Lung (tissue), 12 donors: Measurements from ENCODE around the gene MUC4. TPM values are rescaled to one million over a fixed set of nuclear protein-coding genes. Genes with fewer than 3 reads are reported as not detected.

Source experiments
- ATAC-seq: fragments of 200-7000 bp; cut with Tn5 transposase; one replicate; pipeline ENCODE4 v1.9.1; 2020; ENCODE audit warnings: moderate number of reproducible peaks; ENCODE audit not compliant: insufficient read depth, low FRiP score
- DNase-seq, 3 donors: peaks; one replicate each; pipeline ENCODE4 v3.0.0-alpha.2; 2013 to 2017
- H3K27ac ChIP-seq, 2 donors: one replicate each; pipeline ENCODE4 v1.5.1; 2013; ENCODE audit warnings: mild to moderate bottlenecking in 2 of 2, moderate library complexity in 2 of 2, control low read depth in 1 of 2, inconsistent platforms in 1 of 2, low read depth in 1 of 2, low read length in 1 of 2
- H3K27me3 ChIP-seq, 3 donors: one replicate each; pipeline ENCODE4 v1.5.1; 2013; ENCODE audit warnings: low read length in 2 of 3; ENCODE audit not compliant: control insufficient read depth in 3 of 3, insufficient read depth in 3 of 3
- H3K36me3 ChIP-seq, 4 donors: one replicate each; pipeline ENCODE4 v1.5.1; 2013; ENCODE audit warnings: low read length in 4 of 4, mild to moderate bottlenecking in 1 of 4, moderate library complexity in 1 of 4; ENCODE audit not compliant: control insufficient read depth in 4 of 4, insufficient read depth in 4 of 4
- H3K4me1 ChIP-seq, 5 donors: one replicate each; pipeline ENCODE4 v1.5.1; 2013; ENCODE audit warnings: low read length in 5 of 5, mild to moderate bottlenecking in 2 of 5, moderate library complexity in 1 of 5; ENCODE audit not compliant: control insufficient read depth in 5 of 5, insufficient read depth in 5 of 5
- H3K4me3 ChIP-seq: one replicate; pipeline ENCODE4 v1.5.1; 2013; ENCODE audit warnings: mild to moderate bottlenecking, control low read depth, moderate library complexity
- H3K9ac ChIP-seq, 2 donors: one replicate each; pipeline ENCODE4 v1.5.1; 2013; ENCODE audit warnings: low read length in 2 of 2, control low read depth in 1 of 2; ENCODE audit not compliant: insufficient read depth in 1 of 2
- H3K9me3 ChIP-seq, 4 donors: one replicate each; pipeline ENCODE4 v1.5.1; 2013; ENCODE audit warnings: low read length in 3 of 4, mild to moderate bottlenecking in 1 of 4, moderate library complexity in 1 of 4; ENCODE audit not compliant: control insufficient read depth in 4 of 4, insufficient read depth in 3 of 4
- WGBS, 2 donors: extraction: QIAGEN DNeasy Blood & Tissue Kit; methylation state at CpG; one replicate each; pipeline ENCODE4 v1.1.7; 2013; 5-methylcytosine and 5-hydroxymethylcytosine counted together
- polyA plus RNA-seq, 2 donors: library from polyadenylated mRNA; stranded (reverse); fragments of 200-250 nt; gene quantifications; one replicate each; pipeline ENCODE4 v1.2.1, GENCODE V29; 2013
- total RNA-seq, 2 donors: library from RNA; depleted of rRNA in 1 of 2; stranded (reverse); fragments of >200 nt in 1 of 2; gene quantifications; one replicate each; pipeline ENCODE4 v1.2.1, GENCODE V29; 2014 to 2021
- TF ChIP-seq, protein P1 (sequence below): IDR thresholded peaks from 2 replicates; pipeline ENCODE4 v1.5.1; 2012; ENCODE audit warnings: mild to moderate bottlenecking; ENCODE audit errors: control extremely low read depth, extremely low read depth
- donor health status: control.
- donor health status: control.
- donor health status: Bipolar disorder and iron deficiency.
- donor health status: healthy.
- donor health status: DM: yes; HTN: yes; CAD: no.

The MUC4 gene
- total and polyA plus RNA-seq, 4 donors = 10.0 to 56.0 (median 21.9) TPM

DNA sequence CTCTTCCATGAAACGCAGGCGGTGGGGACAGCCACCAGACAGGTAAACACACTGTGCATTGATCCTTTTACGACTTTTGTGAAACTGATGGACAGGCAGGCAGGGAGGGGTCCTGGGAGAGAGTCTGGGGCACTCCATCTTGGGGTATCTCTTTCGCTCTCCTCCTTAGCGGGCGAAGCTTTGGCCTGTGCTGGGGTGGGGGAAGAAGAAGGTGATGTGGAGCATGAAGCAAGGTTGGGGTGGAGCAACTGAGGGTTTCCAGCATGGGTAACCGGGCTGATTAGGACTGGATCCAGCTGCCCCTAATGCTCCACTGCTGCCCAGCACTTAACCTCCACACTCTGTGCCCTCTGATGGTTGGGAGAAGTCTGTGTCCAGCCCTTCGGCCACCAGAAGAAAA lies 65.4 kb downstream of the MUC4 start:
- ATAC-seq (no peak), DNase-seq (no peak)
- WGBS, 2 donors = 71 to 78% methylated on average over 8 of the region's 8 CpGs
- Histone ChIP-seq H3K9ac (no peak overlapping the region), H3K9me3 (no peaks in the 10 kb centered on the region), H3K4me3 (no peak overlapping the region), H3K27ac (no peak overlapping the region), H3K27me3 (peaks cover 0 to 18% (median 0%) of the 10 kb centered on the region in 3 donors), H3K4me1 (no peaks in the 10 kb centered on the region), H3K36me3 (no peaks in the 10 kb centered on the region)
- TF ChIP-seq, protein P1, sequence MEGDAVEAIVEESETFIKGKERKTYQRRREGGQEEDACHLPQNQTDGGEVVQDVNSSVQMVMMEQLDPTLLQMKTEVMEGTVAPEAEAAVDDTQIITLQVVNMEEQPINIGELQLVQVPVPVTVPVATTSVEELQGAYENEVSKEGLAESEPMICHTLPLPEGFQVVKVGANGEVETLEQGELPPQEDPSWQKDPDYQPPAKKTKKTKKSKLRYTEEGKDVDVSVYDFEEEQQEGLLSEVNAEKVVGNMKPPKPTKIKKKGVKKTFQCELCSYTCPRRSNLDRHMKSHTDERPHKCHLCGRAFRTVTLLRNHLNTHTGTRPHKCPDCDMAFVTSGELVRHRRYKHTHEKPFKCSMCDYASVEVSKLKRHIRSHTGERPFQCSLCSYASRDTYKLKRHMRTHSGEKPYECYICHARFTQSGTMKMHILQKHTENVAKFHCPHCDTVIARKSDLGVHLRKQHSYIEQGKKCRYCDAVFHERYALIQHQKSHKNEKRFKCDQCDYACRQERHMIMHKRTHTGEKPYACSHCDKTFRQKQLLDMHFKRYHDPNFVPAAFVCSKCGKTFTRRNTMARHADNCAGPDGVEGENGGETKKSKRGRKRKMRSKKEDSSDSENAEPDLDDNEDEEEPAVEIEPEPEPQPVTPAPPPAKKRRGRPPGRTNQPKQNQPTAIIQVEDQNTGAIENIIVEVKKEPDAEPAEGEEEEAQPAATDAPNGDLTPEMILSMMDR = no peak

DNA sequence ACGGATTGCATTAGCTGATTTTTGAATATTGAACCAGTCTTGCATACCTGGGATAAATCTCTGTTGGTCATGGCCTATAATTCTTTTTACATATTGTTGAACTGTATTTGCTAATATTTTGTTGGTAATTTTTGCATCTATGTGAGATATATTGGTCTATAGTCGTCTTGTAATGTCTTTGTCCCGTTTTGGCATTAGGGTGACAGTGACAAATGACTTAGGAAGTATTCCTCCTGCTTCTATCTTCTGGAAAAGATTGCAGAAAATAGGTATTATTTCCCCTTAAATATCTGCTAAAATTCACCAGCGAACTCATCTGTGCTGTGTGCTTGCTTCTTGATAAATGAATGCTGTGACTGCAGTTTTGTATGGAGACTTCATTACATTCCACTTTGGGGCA lies 67.3 kb downstream of the MUC4 start:
- TF ChIP-seq, protein P1 = no peak
- Histone ChIP-seq H3K36me3 (no peaks in the 10 kb centered on the region), H3K4me1 (no peaks in the 10 kb centered on the region), H3K27me3 (peaks cover 0 to 18% (median 0%) of the 10 kb centered on the region in 3 donors), H3K9ac (no peak overlapping the region), H3K27ac (no peak overlapping the region), H3K4me3 (no peak overlapping the region), H3K9me3 (no peaks in the 10 kb centered on the region)
- no peak for DNase-seq
- 80 to 84% methylated on average over 4 of the region's 4 CpGs for WGBS, 2 donors
- ATAC-seq = no peak

DNA sequence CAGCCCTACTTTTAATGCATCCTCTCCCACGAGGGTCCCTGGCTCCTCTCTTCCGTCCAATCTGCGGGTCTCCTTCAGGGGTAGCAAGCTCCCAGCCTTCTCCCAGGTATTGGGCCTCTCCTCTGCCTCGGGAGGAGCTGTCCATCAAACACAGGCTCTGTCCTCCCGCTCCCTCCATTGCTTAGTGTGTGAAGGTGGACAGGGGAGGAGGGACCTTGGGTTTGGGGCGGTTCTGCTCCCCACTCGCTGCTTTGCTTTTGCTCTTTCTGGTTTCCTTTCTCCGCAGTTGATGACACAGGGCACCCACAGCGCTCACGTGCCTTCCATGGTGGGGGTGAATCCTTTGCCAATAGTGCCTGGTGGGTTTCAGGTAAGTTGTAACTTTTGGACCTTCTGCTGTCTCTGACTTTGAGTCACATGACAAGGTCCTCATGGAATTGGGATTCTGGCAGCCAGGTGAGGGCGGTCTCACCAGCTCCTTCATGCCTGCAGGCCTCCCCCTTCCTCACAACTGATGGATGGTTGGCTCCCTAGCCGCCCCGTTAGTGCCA lies 72.1 kb downstream of the MUC4 start:
- WGBS, 2 donors = 84 to 92% methylated on average over 12 to 13 of the region's 13 CpGs

More for the DNA sequence above, 72.1 kb downstream of the MUC4 start:
- Histone ChIP-seq H3K9ac (no peak overlapping the region), H3K4me3 (no peak overlapping the region), H3K4me1 (no peaks in the 10 kb centered on the region), H3K36me3 (no peaks in the 10 kb centered on the region), H3K27me3 (peaks cover 0 to 8% (median 0%) of the 10 kb centered on the region in 3 donors), H3K27ac (no peak overlapping the region), H3K9me3 (no peaks in the 10 kb centered on the region)
- ATAC-seq (no peak), DNase-seq (no peak)
- TF ChIP-seq, protein P1 = no peak
